GM12801 (cell line): ENCODE data around the gene GSTM2.

ENCODE experiments used
- TF ChIP-seq, protein P1 (sequence below): IDR thresholded peaks from one replicate; pipeline ENCODE4 v1.5.1; 2011; ENCODE audit warnings: control low read depth; ENCODE audit not compliant: insufficient read length; ENCODE audit errors: extremely low read depth

Gene GSTM2

DNA sequence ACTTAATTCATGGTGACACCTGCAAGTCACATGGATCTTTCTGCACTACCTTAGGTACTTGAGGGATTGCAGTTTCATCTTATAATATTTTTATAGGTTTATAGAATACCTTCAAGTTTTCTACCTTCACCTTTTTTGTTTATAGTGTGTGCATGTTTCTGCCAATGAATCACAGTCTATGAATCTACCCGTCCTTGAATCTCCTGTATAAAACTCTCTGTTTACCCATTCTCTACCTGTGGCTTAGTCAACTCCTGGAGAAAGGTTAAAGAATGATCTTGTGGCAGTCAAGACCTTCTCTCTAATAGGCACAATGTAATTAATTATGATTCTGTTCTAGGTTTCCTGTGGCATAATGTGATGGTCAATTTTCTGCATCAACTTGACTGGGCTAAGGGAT lies 3.2 kb upstream of the GSTM2 start:
- TF ChIP-seq, protein P1, sequence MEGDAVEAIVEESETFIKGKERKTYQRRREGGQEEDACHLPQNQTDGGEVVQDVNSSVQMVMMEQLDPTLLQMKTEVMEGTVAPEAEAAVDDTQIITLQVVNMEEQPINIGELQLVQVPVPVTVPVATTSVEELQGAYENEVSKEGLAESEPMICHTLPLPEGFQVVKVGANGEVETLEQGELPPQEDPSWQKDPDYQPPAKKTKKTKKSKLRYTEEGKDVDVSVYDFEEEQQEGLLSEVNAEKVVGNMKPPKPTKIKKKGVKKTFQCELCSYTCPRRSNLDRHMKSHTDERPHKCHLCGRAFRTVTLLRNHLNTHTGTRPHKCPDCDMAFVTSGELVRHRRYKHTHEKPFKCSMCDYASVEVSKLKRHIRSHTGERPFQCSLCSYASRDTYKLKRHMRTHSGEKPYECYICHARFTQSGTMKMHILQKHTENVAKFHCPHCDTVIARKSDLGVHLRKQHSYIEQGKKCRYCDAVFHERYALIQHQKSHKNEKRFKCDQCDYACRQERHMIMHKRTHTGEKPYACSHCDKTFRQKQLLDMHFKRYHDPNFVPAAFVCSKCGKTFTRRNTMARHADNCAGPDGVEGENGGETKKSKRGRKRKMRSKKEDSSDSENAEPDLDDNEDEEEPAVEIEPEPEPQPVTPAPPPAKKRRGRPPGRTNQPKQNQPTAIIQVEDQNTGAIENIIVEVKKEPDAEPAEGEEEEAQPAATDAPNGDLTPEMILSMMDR: no peak

DNA sequence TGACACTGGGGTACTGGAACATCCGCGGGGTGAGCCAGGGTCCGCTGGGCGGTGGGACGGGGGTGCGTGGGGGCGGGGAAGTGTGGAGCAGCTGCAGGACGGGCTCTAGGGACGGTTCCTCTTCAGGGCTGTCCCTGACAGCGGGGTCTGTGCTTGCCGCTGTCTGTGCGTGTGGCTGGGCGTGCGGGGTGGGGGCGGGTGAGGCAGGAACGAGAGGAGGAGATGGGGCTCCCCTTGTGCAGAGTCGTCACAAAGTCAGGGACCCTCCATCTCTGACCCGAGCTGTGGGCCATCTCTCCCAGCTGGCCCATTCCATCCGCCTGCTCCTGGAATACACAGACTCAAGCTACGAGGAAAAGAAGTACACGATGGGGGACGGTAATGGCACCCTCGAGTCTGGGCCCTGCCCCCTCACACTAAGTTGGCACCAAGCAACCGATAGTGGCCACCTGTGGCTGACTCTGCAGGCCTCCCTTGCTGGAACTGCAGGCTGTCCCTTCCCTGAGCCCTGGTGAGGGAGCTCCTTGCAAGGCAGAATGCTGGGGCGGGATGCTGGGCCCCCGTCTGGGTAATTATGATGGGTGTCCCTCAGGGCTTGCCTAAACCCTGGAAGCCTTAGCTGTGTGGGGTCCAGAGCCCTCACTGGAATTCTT lies 392 bp downstream of the GSTM2 start:
- TF ChIP-seq, protein P1: no peak

DNA sequence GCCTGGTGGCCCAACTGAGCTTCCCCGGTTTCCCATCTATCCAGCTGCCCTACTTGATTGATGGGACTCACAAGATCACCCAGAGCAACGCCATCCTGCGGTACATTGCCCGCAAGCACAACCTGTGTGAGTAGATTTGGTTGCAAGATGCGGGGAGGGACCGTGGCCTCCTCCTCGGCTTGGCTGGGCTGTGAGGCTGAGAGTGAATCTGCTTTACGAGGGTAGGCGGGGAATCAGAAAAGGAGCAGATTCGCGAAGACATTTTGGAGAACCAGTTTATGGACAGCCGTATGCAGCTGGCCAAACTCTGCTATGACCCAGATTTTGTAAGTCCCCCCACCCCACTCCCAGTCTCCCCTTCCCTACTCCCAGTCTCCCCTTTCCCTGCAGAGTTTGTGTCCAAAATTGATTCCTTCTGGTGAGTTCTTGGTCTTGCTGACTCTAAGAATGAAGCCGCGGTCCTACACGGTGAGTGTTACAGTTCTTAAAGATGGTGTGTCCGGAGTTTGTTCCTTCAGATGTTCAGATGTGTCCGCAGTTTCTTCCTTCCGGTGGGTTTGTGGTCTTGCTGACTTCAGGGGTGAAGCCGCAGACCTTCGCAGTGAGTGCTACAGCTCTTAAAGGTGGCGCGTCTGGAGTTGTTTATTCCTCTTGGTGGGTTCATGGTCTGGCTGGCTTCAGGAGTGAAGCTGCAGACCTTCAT lies 1.5 kb downstream of the GSTM2 start:
- TF ChIP-seq, protein P1: no peak

DNA sequence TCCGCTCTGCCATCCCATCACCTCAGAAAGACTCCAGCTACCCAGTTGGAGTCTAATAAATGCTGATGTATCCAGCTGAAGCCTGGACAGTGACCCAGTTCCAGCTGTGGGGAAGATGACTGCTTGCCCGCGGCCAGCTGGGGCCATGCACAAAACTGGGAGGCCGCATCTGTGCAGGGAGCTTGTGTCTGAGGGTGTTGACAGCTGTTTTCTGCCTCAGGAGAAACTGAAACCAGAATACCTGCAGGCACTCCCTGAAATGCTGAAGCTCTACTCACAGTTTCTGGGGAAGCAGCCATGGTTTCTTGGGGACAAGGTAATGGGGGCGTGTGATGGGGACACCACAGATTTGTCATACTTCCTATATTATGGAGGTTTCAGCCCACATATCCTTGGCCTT lies 3.2 kb downstream of the GSTM2 start:
- TF ChIP-seq, protein P1: no peak

DNA sequence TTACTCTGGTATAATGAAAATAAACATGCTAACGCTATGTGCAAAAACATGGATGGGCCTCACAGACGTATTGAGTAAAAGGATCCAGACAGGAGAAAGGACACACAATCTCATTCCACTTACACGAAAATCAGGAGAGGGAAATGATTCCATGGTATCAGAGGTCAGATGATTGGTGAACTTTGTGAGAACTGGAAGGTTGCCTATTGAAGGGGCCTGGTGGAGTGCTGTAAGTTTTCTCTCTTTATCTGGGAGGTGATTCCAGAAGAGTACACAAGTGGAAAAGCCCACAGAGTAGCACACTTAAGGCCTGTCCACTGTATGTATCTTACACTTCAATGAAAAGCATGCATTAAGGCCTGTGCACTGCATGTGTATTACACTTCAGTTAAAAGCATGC lies 9.6 kb downstream of the GSTM2 start:
- TF ChIP-seq, protein P1: no peak

DNA sequence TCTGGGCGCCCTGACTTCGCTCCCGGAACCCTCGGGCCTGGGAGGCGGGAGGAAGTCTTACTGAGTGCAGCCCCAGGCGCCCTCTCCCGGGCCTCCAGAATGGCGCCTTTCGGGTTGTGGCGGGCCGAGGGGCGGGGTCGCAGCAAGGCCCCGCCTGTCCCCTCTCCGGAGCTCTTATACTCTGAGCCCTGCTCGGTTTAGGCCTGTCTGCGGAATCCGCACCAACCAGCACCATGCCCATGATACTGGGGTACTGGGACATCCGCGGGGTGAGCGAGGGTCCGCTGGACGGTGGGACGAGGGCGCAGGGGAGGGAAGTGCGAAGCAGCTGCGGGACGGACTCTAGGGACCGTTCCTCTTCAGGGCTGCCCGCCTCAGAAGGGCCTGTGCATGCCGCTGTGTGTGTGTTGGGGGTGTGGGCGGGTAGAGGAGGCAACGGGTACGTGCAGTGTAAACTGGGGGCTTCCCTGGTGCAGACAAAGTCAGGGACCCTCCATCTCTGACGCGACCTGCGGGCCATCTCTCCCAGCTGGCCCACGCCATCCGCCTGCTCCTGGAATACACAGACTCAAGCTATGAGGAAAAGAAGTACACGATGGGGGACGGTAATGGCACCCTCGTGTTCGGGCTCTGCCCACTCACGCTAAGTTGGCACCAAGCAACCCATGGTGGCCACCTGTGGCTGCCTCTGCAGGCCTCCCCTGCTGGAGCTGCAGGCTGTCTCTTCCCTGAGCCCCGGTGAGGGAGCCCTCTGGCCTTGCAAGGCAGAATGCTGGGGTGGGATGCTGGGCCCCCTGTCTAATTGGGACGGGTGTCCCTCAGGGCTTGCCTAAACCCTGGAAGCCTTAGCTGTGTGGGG lies 20.0 kb downstream of the GSTM2 start, which contains the start of gene GSTM1:
TSS of gene GSTM1 (plus strand) at position 177 of the 859 bp plus-strand sequence. CDS start at position 234, 57 bp downstream.
- TF ChIP-seq, protein P1: no peak

DNA sequence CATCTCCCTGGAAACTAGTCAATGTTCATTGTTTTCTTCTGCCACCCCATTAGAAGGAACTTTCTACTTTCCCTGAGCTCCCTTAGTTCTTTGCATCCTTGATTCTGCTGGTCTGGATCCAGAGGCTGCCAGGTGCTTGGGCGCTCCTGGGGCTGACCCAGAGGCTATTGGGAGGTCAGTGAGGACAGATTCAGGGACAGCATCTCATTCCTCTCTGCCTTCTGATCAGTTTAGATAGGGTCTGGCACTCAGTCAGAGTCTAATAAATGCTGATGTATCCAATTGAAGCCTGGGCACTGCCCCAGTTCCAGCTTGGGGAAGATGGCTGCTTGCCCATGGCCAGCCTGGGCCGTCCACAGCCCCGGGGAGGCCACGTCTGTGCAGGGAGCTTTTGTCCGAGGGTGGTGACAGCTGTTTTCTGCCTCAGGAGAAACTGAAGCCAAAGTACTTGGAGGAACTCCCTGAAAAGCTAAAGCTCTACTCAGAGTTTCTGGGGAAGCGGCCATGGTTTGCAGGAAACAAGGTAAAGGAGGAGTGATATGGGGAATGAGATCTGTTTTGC lies 22.1 kb downstream of the GSTM2 start:
- TF ChIP-seq, protein P1: no peak
